CD14-positive monocyte (primary cell): ENCODE measurements around the gene MCC. TPM values are rescaled to one million over a fixed set of nuclear protein-coding genes. Genes with fewer than 3 reads are reported as not detected.

Experiments used
- DNase-seq, 3 donors: peaks; one replicate each; pipeline ENCODE4 v3.0.0-alpha.2; 2011 to 2022
- H2AFZ ChIP-seq: 2 replicates; pipeline ENCODE4 v1.6.0; 2012; ENCODE audit warnings: mild to moderate bottlenecking, low read depth, low read length, inconsistent platforms; ENCODE audit not compliant: insufficient read depth, poor library complexity, severe bottlenecking
- H3K27ac ChIP-seq, 2 donors: 1 replicate in 1 of 2; 2 replicates in 1 of 2; pipeline ENCODE4 v1.5.1; 2012 to 2013; ENCODE audit warnings: low read length in 2 of 2, control low read depth in 1 of 2, inconsistent platforms in 1 of 2, low read depth in 1 of 2, mild to moderate bottlenecking in 1 of 2
- H3K27me3 ChIP-seq, 2 donors: one replicate each; pipeline versions ENCODE4 v1.6.0 to v1.6.1; 2011 to 2013; ENCODE audit warnings: low read length in 2 of 2; ENCODE audit not compliant: control insufficient read depth in 2 of 2, insufficient read depth in 2 of 2
- H3K36me3 ChIP-seq, 2 donors: replicated peaks in 1 of 2; 1 replicate in 1 of 2; 2 replicates in 1 of 2; pipeline versions ENCODE4 v1.5.1 to v1.6.1; 2012 to 2013; ENCODE audit warnings: low read length in 2 of 2, control low read depth in 1 of 2, inconsistent platforms in 1 of 2, mild to moderate bottlenecking in 1 of 2; ENCODE audit not compliant: insufficient read depth in 2 of 2, control insufficient read depth in 1 of 2
- H3K4me1 ChIP-seq, 2 donors: 1 replicate in 1 of 2; 2 replicates in 1 of 2; pipeline versions ENCODE4 v1.5.1 to v1.6.1; 2012 to 2013; ENCODE audit warnings: low read length in 2 of 2, control low read depth in 1 of 2, inconsistent platforms in 1 of 2, mild to moderate bottlenecking in 1 of 2, moderate library complexity in 1 of 2; ENCODE audit not compliant: insufficient read depth in 2 of 2, control insufficient read depth in 1 of 2
- H3K4me2 ChIP-seq: replicated peaks from 2 replicates; pipeline ENCODE3; 2012; ENCODE audit warnings: low read length, moderate library complexity, mild to moderate bottlenecking; ENCODE audit not compliant: poor library complexity, severe bottlenecking; ENCODE audit errors: extremely low read depth
- H3K4me3 ChIP-seq, 3 experiments: fragments of 200-600 bp in 1 of 3; sonication (generic) in 1 of 3; replicated peaks in 1 of 3; 1 replicate in 2 of 3; 2 replicates in 1 of 3; pipeline ENCODE4 v1.5.1; 2011 to 2013; ENCODE audit warnings: low read length in 3 of 3, mild to moderate bottlenecking in 3 of 3, control low read depth in 2 of 3, low read depth in 2 of 3, inconsistent platforms in 1 of 3, moderate library complexity in 1 of 3
- H3K79me2 ChIP-seq: 2 replicates; pipeline ENCODE4 v1.6.0; 2012; ENCODE audit warnings: mild to moderate bottlenecking, control low read depth, inconsistent platforms, low read length, moderate library complexity; ENCODE audit not compliant: insufficient read depth
- H3K9ac ChIP-seq: 2 replicates; pipeline ENCODE4 v1.6.0; 2017; ENCODE audit warnings: low read length, mild to moderate bottlenecking; ENCODE audit not compliant: insufficient read depth, poor library complexity, severe bottlenecking
- H3K9me3 ChIP-seq, 2 donors: replicated peaks in 1 of 2; 1 replicate in 1 of 2; 2 replicates in 1 of 2; pipeline versions ENCODE4 v1.5.1 to v1.6.1; 2012 to 2013; ENCODE audit warnings: low read length in 2 of 2, control low read depth in 1 of 2; ENCODE audit not compliant: control insufficient read depth in 1 of 2, insufficient read depth in 1 of 2
- H4K20me1 ChIP-seq: 2 replicates; pipeline ENCODE4 v1.6.0; 2012; ENCODE audit warnings: mild to moderate bottlenecking, low read length, control low read depth, moderate library complexity; ENCODE audit not compliant: insufficient read depth
- H3K27ac Mint-ChIP-seq, 7 donors: one replicate each; pipeline ENCODE4 v1.8.0; 2020; ENCODE audit warnings: mild to moderate bottlenecking in 7 of 7, mixed read lengths in 7 of 7, moderate library complexity in 6 of 7, inconsistent platforms in 2 of 7
- H3K27me3 Mint-ChIP-seq, 3 donors: one replicate each; pipeline ENCODE4 v1.8.0; 2021 to 2022; ENCODE audit warnings: low read depth in 3 of 3, mild to moderate bottlenecking in 3 of 3, mixed read lengths in 3 of 3, moderate library complexity in 3 of 3, inconsistent platforms in 1 of 3
- H3K36me3 Mint-ChIP-seq, 2 donors: one replicate each; pipeline ENCODE4 v1.8.0; 2020; ENCODE audit warnings: mixed read lengths in 2 of 2, inconsistent platforms in 1 of 2, mild to moderate bottlenecking in 1 of 2
- H3K4me1 Mint-ChIP-seq: one replicate; pipeline ENCODE4 v1.8.0; 2020; ENCODE audit warnings: mild to moderate bottlenecking, mixed read lengths
- H3K4me3 Mint-ChIP-seq, 2 donors: one replicate each; pipeline ENCODE4 v1.8.0; 2020; ENCODE audit warnings: mild to moderate bottlenecking in 2 of 2, mixed read lengths in 2 of 2, moderate library complexity in 1 of 2
- H3K9me3 Mint-ChIP-seq, 7 donors: one replicate each; pipeline ENCODE4 v1.8.0; 2020 to 2022; ENCODE audit warnings: mixed read lengths in 7 of 7, mild to moderate bottlenecking in 6 of 7, moderate library complexity in 6 of 7, inconsistent platforms in 2 of 7
- WGBS: methylation state at CpG from one replicate; pipeline ENCODE4 v1.1.5; 2013; ENCODE audit warnings: missing lambda C conversion rate; ENCODE audit not compliant: insufficient coverage; 5-methylcytosine and 5-hydroxymethylcytosine counted together
- intact Hi-C, 2 donors: fragments of 100-400 bp; cut with micrococcal nuclease; formaldehyde crosslinking; loops; one replicate each; pipeline versions ENCODE4 v1.15.0 to v1.15.1; 2023
- polyA plus RNA-seq, 3 donors: library from polyadenylated mRNA; depleted of rRNA in 1 of 3; unstranded in 2 of 3; stranded (reverse) in 1 of 3; fragments of 300-500 nt in 2 of 3; fragments of >200 nt in 1 of 3; fragmentation: Illumina TruSeq in 2 of 3; gene quantifications; 1 replicate in 2 of 3; 2 replicates in 1 of 3; pipeline ENCODE4 v1.2.3, GENCODE V29; 2012 to 2021
- TF ChIP-seq, protein P1 (sequence below): fragments of 200-600 bp; IDR thresholded peaks from one replicate; pipeline ENCODE4 v1.8.0; 2022; ENCODE audit warnings: antibody characterized with exemption, mild to moderate bottlenecking

MCC gene
- polyA plus RNA-seq, 3 donors: 0.09 TPM; not detected in 2

DNA sequence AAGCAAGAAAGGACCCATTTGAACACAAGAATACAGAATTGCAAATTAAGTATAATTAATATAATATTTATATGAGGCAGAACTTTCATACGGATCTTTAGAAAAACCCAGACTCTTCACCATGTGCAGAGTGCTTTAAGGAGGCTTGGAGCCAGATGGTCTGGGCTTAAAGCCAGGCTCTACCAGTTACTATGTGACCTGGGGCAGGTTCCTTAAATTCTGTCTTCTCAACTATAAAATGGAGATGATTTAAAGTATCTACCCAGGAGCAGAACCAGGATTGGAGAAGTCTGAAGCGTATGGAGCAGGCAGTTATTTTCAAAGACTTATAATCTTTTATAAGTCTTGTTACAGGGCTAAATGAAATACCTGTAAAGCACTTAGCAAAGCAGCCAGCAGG, 255.6 kb downstream of the MCC start:
- peaks cover 10 to 17% (median 15%) of the 10 kb centered on the region in 3 donors for H3K27me3 Mint-ChIP-seq

DNA sequence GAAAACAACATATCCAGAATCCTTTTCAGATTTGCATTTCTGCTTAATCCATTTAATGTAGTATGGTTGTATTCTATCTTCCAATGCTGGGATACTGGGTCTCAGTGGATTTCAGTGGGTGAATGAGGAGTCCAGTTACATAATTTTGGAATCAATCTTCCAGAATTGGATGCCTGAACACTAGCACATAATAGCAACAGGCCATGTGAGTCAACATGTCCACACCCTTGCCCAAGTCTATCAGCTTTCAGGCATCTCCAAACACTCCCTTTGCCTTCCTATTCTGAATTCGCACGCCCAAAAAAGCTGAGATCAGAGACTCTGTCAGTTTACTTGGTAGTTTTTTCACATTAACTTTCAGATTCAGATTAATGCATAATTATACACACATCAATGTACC, 256.0 kb downstream of the MCC start:
- Histone ChIP-seq H3K4me3 (no peak overlapping the region), H3K9me3 (no peaks in the 10 kb centered on the region), H3K79me2 (no peaks in the 10 kb centered on the region), H3K4me1 (no peaks in the 10 kb centered on the region), H3K36me3 (no peaks in the 10 kb centered on the region), H4K20me1 (no peaks in the 10 kb centered on the region), H2AFZ (no peak overlapping the region), H3K27me3 (peaks cover 10% of the 10 kb centered on the region in 2 donors), H3K27ac (no peak overlapping the region), H3K9ac (no peak overlapping the region), H3K4me2 (no peak overlapping the region)
- no peaks in the 10 kb centered on the region for H3K4me1 Mint-ChIP-seq
- WGBS: no CpG with 5 or more reads among the region's 2 CpGs
- TF ChIP-seq, protein P1, sequence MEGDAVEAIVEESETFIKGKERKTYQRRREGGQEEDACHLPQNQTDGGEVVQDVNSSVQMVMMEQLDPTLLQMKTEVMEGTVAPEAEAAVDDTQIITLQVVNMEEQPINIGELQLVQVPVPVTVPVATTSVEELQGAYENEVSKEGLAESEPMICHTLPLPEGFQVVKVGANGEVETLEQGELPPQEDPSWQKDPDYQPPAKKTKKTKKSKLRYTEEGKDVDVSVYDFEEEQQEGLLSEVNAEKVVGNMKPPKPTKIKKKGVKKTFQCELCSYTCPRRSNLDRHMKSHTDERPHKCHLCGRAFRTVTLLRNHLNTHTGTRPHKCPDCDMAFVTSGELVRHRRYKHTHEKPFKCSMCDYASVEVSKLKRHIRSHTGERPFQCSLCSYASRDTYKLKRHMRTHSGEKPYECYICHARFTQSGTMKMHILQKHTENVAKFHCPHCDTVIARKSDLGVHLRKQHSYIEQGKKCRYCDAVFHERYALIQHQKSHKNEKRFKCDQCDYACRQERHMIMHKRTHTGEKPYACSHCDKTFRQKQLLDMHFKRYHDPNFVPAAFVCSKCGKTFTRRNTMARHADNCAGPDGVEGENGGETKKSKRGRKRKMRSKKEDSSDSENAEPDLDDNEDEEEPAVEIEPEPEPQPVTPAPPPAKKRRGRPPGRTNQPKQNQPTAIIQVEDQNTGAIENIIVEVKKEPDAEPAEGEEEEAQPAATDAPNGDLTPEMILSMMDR: no peak
- intact Hi-C loops: no loop called here
- no peak for DNase-seq
- H3K27ac Mint-ChIP-seq: no peak overlapping the region
- H3K36me3 Mint-ChIP-seq: no peaks in the 10 kb centered on the region
- no peak overlapping the region for H3K4me3 Mint-ChIP-seq
- H3K27me3 Mint-ChIP-seq: peaks cover 6 to 16% (median 13%) of the 10 kb centered on the region in 3 donors
- H3K9me3 Mint-ChIP-seq: peaks cover 0 to 2% (median 0%) of the 10 kb centered on the region in 7 donors

More for the DNA sequence above, 255.6 kb downstream of the MCC start:
- no peak for DNase-seq
- H3K79me2 ChIP-seq: no peaks in the 10 kb centered on the region
- Mint-ChIP-seq H3K36me3 (no peaks in the 10 kb centered on the region), H3K4me3 (no peak overlapping the region), H3K27ac (no peak overlapping the region), H3K9me3 (peaks cover 0 to 2% (median 0%) of the 10 kb centered on the region in 7 donors), H3K4me1 (no peaks in the 10 kb centered on the region)
- WGBS: no CpG with 5 or more reads among the region's 2 CpGs
- intact Hi-C loops: no loop called here
- H3K27ac ChIP-seq: no peak overlapping the region
- no peaks in the 10 kb centered on the region for H3K4me1 ChIP-seq
- peaks cover 10 to 11% of the 10 kb centered on the region in 2 donors for H3K27me3 ChIP-seq
- H2AFZ ChIP-seq: no peak overlapping the region
- TF ChIP-seq, protein P1: no peak
- H4K20me1 ChIP-seq: no peaks in the 10 kb centered on the region
- H3K9ac ChIP-seq: no peak overlapping the region
- no peaks in the 10 kb centered on the region for H3K9me3 ChIP-seq
- no peaks in the 10 kb centered on the region for H3K36me3 ChIP-seq
- no peak overlapping the region for H3K4me2 ChIP-seq
- no peak overlapping the region for H3K4me3 ChIP-seq
